Transverse colon (tissue), 4 donors: ENCODE results near the gene DDX20. TPM values are rescaled to one million over a fixed set of nuclear protein-coding genes. Genes with fewer than 3 reads are reported as not detected.

Source experiments
- DNase-seq: peaks from one replicate; pipeline ENCODE4 v3.0.0-alpha.2; 2019
- H3K27ac ChIP-seq, 4 donors: fragments of 200-600 bp; sonication (generic); 2 replicates each; pipeline ENCODE4 v1.5.1; 2016 to 2018; ENCODE audit warnings: inconsistent platforms in 4 of 4
- H3K27me3 ChIP-seq: fragments of 200-600 bp; sonication (generic); 2 replicates; pipeline ENCODE4 v1.5.1; 2017; ENCODE audit warnings: inconsistent platforms
- H3K36me3 ChIP-seq, 4 donors: fragments of 200-600 bp; sonication (generic); 2 replicates each; pipeline ENCODE4 v1.5.1; 2017 to 2019; ENCODE audit warnings: inconsistent platforms in 4 of 4
- H3K4me1 ChIP-seq, 4 donors: fragments of 200-600 bp; sonication (generic); 2 replicates each; pipeline ENCODE4 v1.5.1; 2017 to 2020; ENCODE audit warnings: inconsistent platforms in 4 of 4
- H3K4me3 ChIP-seq, 4 donors: fragments of 200-600 bp; sonication (generic); 1 replicate in 1 of 4; 2 replicates in 3 of 4; pipeline versions ENCODE4 v1.5.1 to v1.6.1; 2017 to 2019; ENCODE audit warnings: inconsistent platforms in 4 of 4
- H3K9me3 ChIP-seq, 2 donors: fragments of 200-600 bp; sonication (generic); 2 replicates each; pipeline ENCODE4 v1.5.1; 2017 to 2019; ENCODE audit warnings: inconsistent platforms in 2 of 2
- EP300 ChIP-seq: sonication (generic); formaldehyde crosslinking; IDR thresholded peaks from one replicate; pipeline ENCODE4 v1.6.1; 2017; ENCODE audit warnings: antibody characterized with exemption, low read depth
- POLR2A ChIP-seq: fragments of 450-650 bp; IDR thresholded peaks from one replicate; pipeline ENCODE4 v1.6.1; 2016; ENCODE audit warnings: antibody characterized with exemption, mild to moderate bottlenecking, moderate library complexity
- POLR2AphosphoS5 ChIP-seq, 3 donors: sonication (generic); formaldehyde crosslinking; IDR thresholded peaks; one replicate each; pipeline ENCODE4 v1.6.1; 2016; ENCODE audit warnings: antibody characterized with exemption in 3 of 3
- WGBS, 2 donors: methylation state at CpG; one replicate each; pipeline ENCODE4 v1.1.5; 2018; ENCODE audit warnings: low coverage in 1 of 2; 5-methylcytosine and 5-hydroxymethylcytosine counted together
- in situ Hi-C, 4 donors: fragments of 200-750 bp; cut with MboI; loops; one replicate each; pipeline versions ENCODE4 v1.15.0 to v1.15.1; 2017; ENCODE audit warnings: low sequenced_read_pairs in 3 of 4, low pct_ligation_motif_present in 1 of 4, low pct_unique_long_range_greater_than_20kb in 1 of 4
- intact Hi-C: fragments of 100-400 bp; cut with DNase I; formaldehyde crosslinking; loops from one replicate; pipeline ENCODE4 v1.15.1; 2023; ENCODE audit warnings: low total_unique reads
- total RNA-seq, 4 donors: library from RNA; depleted of rRNA; stranded (reverse); fragments of >200 nt; gene quantifications; one replicate each; pipeline ENCODE4 v1.1.0, GENCODE V29; 2016
- TF ChIP-seq, protein P1 (sequence below), 5 experiments: fragments of 200-600 bp in 3 of 5; fragments of 450-650 bp in 2 of 5; sonication (generic) in 3 of 5; IDR thresholded peaks; 1 replicate in 2 of 5; 2 replicates in 3 of 5; pipeline ENCODE4 v1.5.1; 2016 to 2017; ENCODE audit warnings: antibody characterized with exemption in 5 of 5, inconsistent platforms in 3 of 5, mild to moderate bottlenecking in 2 of 5, moderate library complexity in 1 of 5

DDX20 gene, protein sequence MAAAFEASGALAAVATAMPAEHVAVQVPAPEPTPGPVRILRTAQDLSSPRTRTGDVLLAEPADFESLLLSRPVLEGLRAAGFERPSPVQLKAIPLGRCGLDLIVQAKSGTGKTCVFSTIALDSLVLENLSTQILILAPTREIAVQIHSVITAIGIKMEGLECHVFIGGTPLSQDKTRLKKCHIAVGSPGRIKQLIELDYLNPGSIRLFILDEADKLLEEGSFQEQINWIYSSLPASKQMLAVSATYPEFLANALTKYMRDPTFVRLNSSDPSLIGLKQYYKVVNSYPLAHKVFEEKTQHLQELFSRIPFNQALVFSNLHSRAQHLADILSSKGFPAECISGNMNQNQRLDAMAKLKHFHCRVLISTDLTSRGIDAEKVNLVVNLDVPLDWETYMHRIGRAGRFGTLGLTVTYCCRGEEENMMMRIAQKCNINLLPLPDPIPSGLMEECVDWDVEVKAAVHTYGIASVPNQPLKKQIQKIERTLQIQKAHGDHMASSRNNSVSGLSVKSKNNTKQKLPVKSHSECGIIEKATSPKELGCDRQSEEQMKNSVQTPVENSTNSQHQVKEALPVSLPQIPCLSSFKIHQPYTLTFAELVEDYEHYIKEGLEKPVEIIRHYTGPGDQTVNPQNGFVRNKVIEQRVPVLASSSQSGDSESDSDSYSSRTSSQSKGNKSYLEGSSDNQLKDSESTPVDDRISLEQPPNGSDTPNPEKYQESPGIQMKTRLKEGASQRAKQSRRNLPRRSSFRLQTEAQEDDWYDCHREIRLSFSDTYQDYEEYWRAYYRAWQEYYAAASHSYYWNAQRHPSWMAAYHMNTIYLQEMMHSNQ
- 10 to 100 TPM in 2 of 4 donors, 1 to 10 TPM in 2; 7.1 to 17.1 (median 12.2) TPM for total RNA-seq

DNA sequence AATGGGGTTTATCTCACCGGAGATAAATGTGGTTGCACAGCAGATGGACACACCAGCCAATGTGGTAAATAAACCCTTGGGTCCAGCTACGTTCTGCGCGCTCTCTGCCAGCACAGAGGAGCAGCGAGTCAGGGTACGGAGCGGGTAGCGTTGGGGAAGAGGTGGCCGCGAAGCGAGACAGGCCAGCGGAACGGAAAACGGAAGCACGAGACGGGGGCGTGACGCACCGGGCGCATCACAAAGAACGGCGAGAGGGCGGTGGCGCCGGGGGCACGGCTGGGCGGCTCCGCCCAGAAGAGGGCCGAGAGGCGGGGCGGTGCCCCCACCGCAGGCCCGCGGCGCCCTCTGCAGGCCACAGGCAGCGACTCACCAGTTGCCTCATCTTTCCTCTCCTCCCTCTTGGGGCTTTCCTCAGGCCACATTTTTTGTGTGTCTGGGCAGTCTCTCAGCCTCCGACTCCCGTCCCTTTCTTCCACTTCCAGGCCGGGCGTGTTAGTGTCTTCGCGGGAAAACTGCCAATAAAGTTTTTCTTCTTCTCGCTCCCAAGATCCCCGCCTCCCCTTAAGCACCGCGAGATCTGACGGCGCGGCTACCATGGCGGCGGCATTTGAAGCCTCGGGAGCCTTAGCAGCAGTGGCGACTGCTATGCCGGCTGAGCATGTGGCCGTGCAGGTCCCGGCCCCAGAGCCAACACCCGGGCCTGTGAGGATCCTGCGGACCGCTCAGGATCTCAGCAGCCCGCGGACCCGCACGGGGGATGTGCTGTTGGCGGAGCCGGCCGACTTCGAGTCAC, at the start of gene DDX20:
TSS of gene DDX20 (plus strand) at position 571 of the 793 bp plus-strand sequence. CDS start at position 595, 24 bp downstream.
- intact Hi-C loops (loop anchor here (10.0 kb wide), 1 partner anchor 251 kb away; the partner anchor contains the start of genes ADORA3 and TMIGD3), in situ Hi-C loops (loop anchor here in 3 of 4 donors (10.0 to 25.0 kb wide), 4 partner anchors 241 to 543 kb away; partner anchors contain the start of genes ADORA3 (in 1 of the 3), DENND2D (in 1 of the 3) and TMIGD3 (in 1 of the 3))

DNA sequence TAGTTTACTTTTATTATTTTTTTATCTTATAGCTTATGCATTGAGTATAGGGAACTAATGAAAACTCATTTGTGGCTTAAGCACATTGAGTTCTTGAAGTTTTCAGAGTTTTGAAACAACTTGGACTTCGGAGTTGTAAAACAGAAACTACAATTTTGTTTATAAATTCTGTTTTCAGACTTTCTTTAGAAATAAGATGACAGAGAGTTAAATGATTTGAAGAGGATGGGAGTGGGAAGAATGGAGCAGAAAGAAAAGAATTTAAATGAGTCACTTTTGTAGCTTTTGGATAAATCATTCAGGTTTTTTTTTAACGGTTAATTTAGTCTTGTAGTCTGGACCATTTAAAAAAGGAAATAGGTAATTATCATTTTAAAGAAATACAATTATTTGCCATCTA, 48.8 kb upstream of the DDX20 start:
- Histone ChIP-seq H3K4me3 (no peak overlapping the region), H3K4me1 (peaks cover 0 to 4% (median 0%) of the 10 kb centered on the region in 4 donors), H3K36me3 (peaks cover 0 to 36% (median 6%) of the 10 kb centered on the region in 4 donors), H3K27ac (peak overlapping the region in 2 of 4 donors; percentile 25 to 32), H3K9me3 (no peaks in the 10 kb centered on the region), H3K27me3 (no peaks in the 10 kb centered on the region)
- intact Hi-C loops (no loop called here), in situ Hi-C loops (no loop called here)
- DNase-seq: no peak
- TF ChIP-seq POLR2A: no peak
- TF ChIP-seq, protein P1, sequence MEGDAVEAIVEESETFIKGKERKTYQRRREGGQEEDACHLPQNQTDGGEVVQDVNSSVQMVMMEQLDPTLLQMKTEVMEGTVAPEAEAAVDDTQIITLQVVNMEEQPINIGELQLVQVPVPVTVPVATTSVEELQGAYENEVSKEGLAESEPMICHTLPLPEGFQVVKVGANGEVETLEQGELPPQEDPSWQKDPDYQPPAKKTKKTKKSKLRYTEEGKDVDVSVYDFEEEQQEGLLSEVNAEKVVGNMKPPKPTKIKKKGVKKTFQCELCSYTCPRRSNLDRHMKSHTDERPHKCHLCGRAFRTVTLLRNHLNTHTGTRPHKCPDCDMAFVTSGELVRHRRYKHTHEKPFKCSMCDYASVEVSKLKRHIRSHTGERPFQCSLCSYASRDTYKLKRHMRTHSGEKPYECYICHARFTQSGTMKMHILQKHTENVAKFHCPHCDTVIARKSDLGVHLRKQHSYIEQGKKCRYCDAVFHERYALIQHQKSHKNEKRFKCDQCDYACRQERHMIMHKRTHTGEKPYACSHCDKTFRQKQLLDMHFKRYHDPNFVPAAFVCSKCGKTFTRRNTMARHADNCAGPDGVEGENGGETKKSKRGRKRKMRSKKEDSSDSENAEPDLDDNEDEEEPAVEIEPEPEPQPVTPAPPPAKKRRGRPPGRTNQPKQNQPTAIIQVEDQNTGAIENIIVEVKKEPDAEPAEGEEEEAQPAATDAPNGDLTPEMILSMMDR (IDR thresholded peaks at IDR 0.05): no peak
- TF ChIP-seq EP300: no peak
- WGBS, 2 donors: 65 to 72% methylated on average over 2 of the region's 2 CpGs

More for the DNA sequence above, at the start of gene DDX20:
- 1% methylated on average over 14 to 57 of the region's 67 CpGs for WGBS, 2 donors
- peaks cover 0 to 33% (median 22%) of the 10 kb centered on the region in 4 donors for H3K4me1 ChIP-seq
- peak; percentile 95 for DNase-seq
- peak within 1 kb of the TSS; percentile 58 to 87 (median 74) for H3K4me3 ChIP-seq
- H3K27ac ChIP-seq: peak within 1 kb of the TSS; percentile 87 to 96 (median 89)
- no peaks in the 10 kb centered on the region for H3K27me3 ChIP-seq
- H3K36me3 ChIP-seq: peaks cover 0 to 3% (median 1%) of the 10 kb centered on the region in 4 donors
- TF ChIP-seq, protein P1 (IDR thresholded peaks at IDR 0.05): peak; percentile 79 to 97 (median 86)
- TF ChIP-seq POLR2A (peak; percentile 61), EP300 (no peak), POLR2AphosphoS5 (IDR thresholded peaks at IDR 0.05) (peak; percentile 74 to 85 (median 84))
- H3K9me3 ChIP-seq: no peaks in the 10 kb centered on the region

DNA sequence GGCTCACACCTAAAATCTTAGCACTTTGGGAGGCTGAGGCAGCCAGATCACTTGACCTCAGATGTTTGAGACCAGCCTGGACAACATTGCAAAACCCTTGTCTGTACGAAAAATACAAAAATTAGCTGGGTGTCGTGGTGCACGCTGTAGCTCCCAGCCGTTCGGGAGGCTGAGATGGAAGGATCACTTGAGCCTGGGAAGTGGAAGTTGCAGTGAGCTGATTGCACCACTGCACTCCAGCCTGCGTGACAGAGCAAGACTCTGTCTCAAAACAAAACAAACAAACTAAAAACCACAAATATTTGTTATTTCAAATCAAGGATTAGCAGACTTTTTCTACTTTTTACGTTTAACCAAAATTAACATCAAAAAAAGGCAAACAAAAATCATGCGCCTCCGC, 47.8 kb upstream of the DDX20 start:
- H3K27me3 ChIP-seq: no peaks in the 10 kb centered on the region
- no peaks in the 10 kb centered on the region for H3K9me3 ChIP-seq
- intact Hi-C loops: no loop called here
- peaks cover 0 to 4% (median 0%) of the 10 kb centered on the region in 4 donors for H3K4me1 ChIP-seq
- H3K4me3 ChIP-seq: no peak overlapping the region
- peaks cover 0 to 33% (median 6%) of the 10 kb centered on the region in 4 donors for H3K36me3 ChIP-seq
- 50 to 72% methylated on average over 3 to 9 of the region's 9 CpGs for WGBS, 2 donors
- peak overlapping the region in 1 of 4 donors; percentile 33 for H3K27ac ChIP-seq
- no peak for DNase-seq
- TF ChIP-seq EP300 (no peak), POLR2AphosphoS5 (IDR thresholded peaks at IDR 0.05) (no peak), POLR2A (no peak)
- TF ChIP-seq, protein P1 (IDR thresholded peaks at IDR 0.05): no peak
- in situ Hi-C loops: no loop called here
